H1 (cell line): ENCODE data around the gene PSMD3. TPM values are rescaled to one million over a fixed set of nuclear protein-coding genes. Genes with fewer than 3 reads are reported as not detected.

Source experiments
- CTCF ChIA-PET: fragments of 300-600 bp; sonication (Branson Sonifier 250); formaldehyde crosslinking; loops from one replicate; lab custom pipeline; 2021; ENCODE audit not compliant: partially characterized antibody; lab: Charles Lee
- POLR2A ChIA-PET: fragments of 300-600 bp; sonication (Branson Sonifier 250); formaldehyde crosslinking; loops from one replicate; lab custom pipeline; 2021; ENCODE audit warnings: inconsistent platforms; ENCODE audit not compliant: partially characterized antibody; lab: Charles Lee
- DNase-seq, 2 experiments: peaks; one replicate each; pipeline versions ENCODE4 v3.0.0 to v3.0.0-alpha.2; 2010 to 2022; ENCODE audit warnings: low spot score in 2 of 2, low read depth in 1 of 2, mixed read lengths in 1 of 2
- FAIRE-seq: peaks from 2 replicates; lab custom pipeline; 2011; peaks lifted over from hg19 to GRCh38; lab: Jason Lieb, UNC
- H2AFZ ChIP-seq: 2 replicates; pipeline ENCODE4 v1.8.1; 2012; ENCODE audit warnings: low read length, inconsistent platforms
- H2AK5ac ChIP-seq: 2 replicates; pipeline ENCODE4 v1.6.1; 2013; ENCODE audit warnings: low read depth, low read length
- H2BK120ac ChIP-seq: replicated peaks from 2 replicates; pipeline ENCODE3; 2013; ENCODE audit warnings: low read depth, low read length, inconsistent platforms
- H2BK12ac ChIP-seq: 2 replicates; pipeline ENCODE4 v1.6.1; 2013; ENCODE audit warnings: low read depth, low read length
- H2BK15ac ChIP-seq: 2 replicates; pipeline ENCODE4 v1.6.1; 2013; ENCODE audit warnings: low read length
- H2BK20ac ChIP-seq: 2 replicates; pipeline ENCODE4 v1.6.1; 2013; ENCODE audit warnings: low read length
- H2BK5ac ChIP-seq: 2 replicates; pipeline ENCODE4 v1.6.1; 2013; ENCODE audit warnings: low read depth, low read length
- H3K14ac ChIP-seq: 2 replicates; pipeline ENCODE4 v1.6.1; 2013; ENCODE audit warnings: inconsistent platforms; ENCODE audit not compliant: insufficient read length
- H3K18ac ChIP-seq: 2 replicates; pipeline ENCODE4 v1.6.1; 2013; ENCODE audit warnings: low read length; ENCODE audit errors: extremely low read depth
- H3K23ac ChIP-seq: 2 replicates; pipeline ENCODE4 v1.6.1; 2013; ENCODE audit warnings: inconsistent platforms; ENCODE audit not compliant: insufficient read length
- H3K23me2 ChIP-seq: 2 replicates; pipeline ENCODE4 v1.6.1; 2013; ENCODE audit warnings: low read depth, low read length
- H3K27ac ChIP-seq: 2 replicates; pipeline ENCODE4 v1.6.1; 2011; ENCODE audit warnings: low read depth, low read length, inconsistent platforms
- H3K27me3 ChIP-seq, 4 experiments: replicated peaks in 1 of 4; 1 replicate in 1 of 4; 2 replicates in 3 of 4; pipeline versions ENCODE4 v1.6.1 to v1.8.1; 2011 to 2013; ENCODE audit warnings: low read length in 3 of 4, mild to moderate bottlenecking in 3 of 4, inconsistent platforms in 2 of 4, mixed read lengths in 2 of 4, moderate library complexity in 1 of 4; ENCODE audit not compliant: control insufficient read depth in 3 of 4, insufficient read depth in 3 of 4; ENCODE audit errors: extremely low read depth in 1 of 4
- H3K36me3 ChIP-seq, 4 experiments: 2 replicates each; pipeline versions ENCODE4 v1.6.1 to v1.8.1; 2011 to 2013; ENCODE audit warnings: mild to moderate bottlenecking in 4 of 4, low read length in 3 of 4, moderate library complexity in 2 of 4, control low read depth in 1 of 4, inconsistent platforms in 1 of 4; ENCODE audit not compliant: insufficient read depth in 4 of 4, control insufficient read depth in 2 of 4
- H3K4ac ChIP-seq: replicated peaks from 2 replicates; pipeline ENCODE3; 2013; ENCODE audit warnings: low read length, low read depth, mixed read lengths, inconsistent platforms; ENCODE audit not compliant: insufficient read length
- H3K4me1 ChIP-seq, 4 experiments: replicated peaks in 1 of 4; 1 replicate in 1 of 4; 2 replicates in 3 of 4; pipeline versions ENCODE4 v1.6.1 to v1.8.1; 2011 to 2013; ENCODE audit warnings: low read length in 3 of 4, inconsistent platforms in 2 of 4, mixed read lengths in 1 of 4; ENCODE audit not compliant: insufficient read depth in 4 of 4, control insufficient read depth in 3 of 4
- H3K4me2 ChIP-seq, 2 experiments: 2 replicates each; pipeline versions ENCODE4 v1.6.1 to v1.8.1; 2011 to 2013; ENCODE audit warnings: low read depth in 2 of 2, low read length in 2 of 2, control low read depth in 1 of 2, inconsistent platforms in 1 of 2, mild to moderate bottlenecking in 1 of 2; ENCODE audit not compliant: insufficient read depth in 1 of 2
- H3K4me3 ChIP-seq, 4 experiments: fragments of 200-600, 300-600 bp in 1 of 4; sonication (generic), shearing (Covaris generic), sonication (Bioruptor Twin) in 1 of 4; 2 replicates each; pipeline versions ENCODE4 v1.5.1 to v1.8.1; 2011 to 2016; ENCODE audit warnings: low read length in 4 of 4, low read depth in 3 of 4, control low read depth in 2 of 4, inconsistent platforms in 2 of 4, mild to moderate bottlenecking in 2 of 4, mixed read lengths in 1 of 4, moderate library complexity in 1 of 4; ENCODE audit not compliant: insufficient read depth in 2 of 4; ENCODE audit errors: extremely low read depth in 1 of 4
- H3K56ac ChIP-seq: replicated peaks from 2 replicates; pipeline ENCODE3; 2013; ENCODE audit warnings: low read depth, mild to moderate bottlenecking, mixed read lengths, low read length, inconsistent platforms; ENCODE audit not compliant: insufficient read length
- H3K79me1 ChIP-seq: 2 replicates; pipeline ENCODE4 v1.6.1; 2013; ENCODE audit warnings: low read depth, low read length, control low read depth
- H3K79me2 ChIP-seq, 2 experiments: 2 replicates each; pipeline versions ENCODE4 v1.6.1 to v1.8.1; 2012 to 2013; ENCODE audit warnings: low read length in 2 of 2, mild to moderate bottlenecking in 2 of 2, inconsistent platforms in 1 of 2; ENCODE audit not compliant: insufficient read depth in 2 of 2, control insufficient read depth in 1 of 2
- H3K9ac ChIP-seq, 4 experiments: replicated peaks in 1 of 4; 1 replicate in 1 of 4; 2 replicates in 3 of 4; pipeline versions ENCODE4 v1.6.1 to v1.8.1; 2011 to 2013; ENCODE audit warnings: low read depth in 3 of 4, low read length in 3 of 4, control low read depth in 2 of 4, mild to moderate bottlenecking in 2 of 4, moderate library complexity in 2 of 4, inconsistent platforms in 1 of 4; ENCODE audit errors: extremely low read depth in 1 of 4
- H3K9me3 ChIP-seq, 2 experiments: 2 replicates each; pipeline versions ENCODE4 v1.6.1 to v1.8.1; 2012 to 2013; ENCODE audit warnings: mild to moderate bottlenecking in 2 of 2, moderate library complexity in 2 of 2, control low read depth in 1 of 2, inconsistent platforms in 1 of 2, low read depth in 1 of 2, low read length in 1 of 2, mixed read lengths in 1 of 2; ENCODE audit not compliant: insufficient read depth in 2 of 2
- H4K20me1 ChIP-seq, 2 experiments: replicated peaks in 1 of 2; 2 replicates each; pipeline versions ENCODE3 to v1.8.1; 2011 to 2013; ENCODE audit warnings: inconsistent platforms in 2 of 2, low read length in 2 of 2, mild to moderate bottlenecking in 1 of 2; ENCODE audit not compliant: insufficient read depth in 2 of 2, control insufficient read depth in 1 of 2
- H4K5ac ChIP-seq: 2 replicates; pipeline ENCODE4 v1.6.1; 2013; ENCODE audit warnings: low read length, low read depth, mixed read lengths, inconsistent platforms; ENCODE audit not compliant: insufficient read length
- H4K8ac ChIP-seq: 2 replicates; pipeline ENCODE4 v1.8.0; 2013; ENCODE audit warnings: mild to moderate bottlenecking, moderate library complexity, low read length, inconsistent platforms; ENCODE audit not compliant: insufficient read depth; ENCODE audit errors: extremely low read depth
- H4K91ac ChIP-seq: replicated peaks from 2 replicates; pipeline ENCODE3; 2013; ENCODE audit warnings: low read length, mixed read lengths, inconsistent platforms; ENCODE audit not compliant: insufficient read length
- CHD2 ChIP-seq: IDR thresholded peaks from 2 replicates; pipeline ENCODE4 v1.6.1; 2012; ENCODE audit warnings: low read length, improper control_type of control experiment
- CTCF ChIP-seq, 3 experiments: IDR thresholded peaks; 1 replicate in 2 of 3; 2 replicates in 1 of 3; pipeline versions ENCODE4 v1.5.1 to v1.6.1; 2011; ENCODE audit warnings: low read length in 3 of 3, mild to moderate bottlenecking in 3 of 3, inconsistent platforms in 2 of 3, low read depth in 1 of 3, moderate library complexity in 1 of 3; ENCODE audit not compliant: insufficient read depth in 1 of 3; ENCODE audit errors: control extremely low read depth in 1 of 3
- FOSL1 ChIP-seq: IDR thresholded peaks from 2 replicates; pipeline ENCODE4 v1.6.1; 2011; ENCODE audit warnings: mild to moderate bottlenecking, low read depth, low read length, moderate library complexity; ENCODE audit not compliant: insufficient read depth
- GTF2F1 ChIP-seq: IDR thresholded peaks from 2 replicates; pipeline ENCODE4 v1.6.1; 2012; ENCODE audit warnings: low read depth, low read length, improper control_type of control experiment, borderline replicate concordance
- RBBP5 ChIP-seq: IDR thresholded peaks from 2 replicates; pipeline ENCODE4 v1.7.1; 2012; ENCODE audit warnings: low read depth, mild to moderate bottlenecking, inconsistent platforms, low read length, moderate library complexity, borderline replicate concordance
- RXRA ChIP-seq: IDR thresholded peaks from 2 replicates; pipeline ENCODE4 v1.6.1; 2011; ENCODE audit warnings: low read depth, mild to moderate bottlenecking, low read length, moderate library complexity; ENCODE audit not compliant: insufficient read depth
- SIN3A ChIP-seq, 2 experiments: IDR thresholded peaks in 1 of 2; conservative IDR thresholded peaks in 1 of 2; 2 replicates each; pipeline ENCODE4 v1.6.1; 2011 to 2012; ENCODE audit warnings: low read length in 2 of 2, improper control_type of control experiment in 1 of 2, low read depth in 1 of 2, mild to moderate bottlenecking in 1 of 2
- TBP ChIP-seq: IDR thresholded peaks from 2 replicates; pipeline ENCODE4 v1.6.1; 2011; ENCODE audit warnings: low read depth, low read length, improper control_type of control experiment
- USF2 ChIP-seq: IDR thresholded peaks from 2 replicates; pipeline ENCODE4 v1.6.1; 2011; ENCODE audit warnings: low read length, improper control_type of control experiment
- YY1 ChIP-seq: IDR thresholded peaks from 2 replicates; pipeline ENCODE4 v1.6.1; 2011; ENCODE audit warnings: low read depth, mild to moderate bottlenecking, low read length
- WGBS, 2 experiments: shearing (Covaris generic) in 1 of 2; methylation state at CpG; one replicate each; pipeline versions ENCODE4 v1.1.6 to v1.1.7; 2013 to 2015; ENCODE audit warnings: low lambda C conversion rate in 2 of 2, mixed read lengths in 2 of 2, inconsistent platforms in 1 of 2, low coverage in 1 of 2, missing lambda C conversion rate in 1 of 2; ENCODE audit not compliant: insufficient replicate concordance in 2 of 2, insufficient coverage in 1 of 2, insufficient read length in 1 of 2; ENCODE audit errors: extremely low coverage in 1 of 2, missing lambda C conversion rate in 1 of 2; 5-methylcytosine and 5-hydroxymethylcytosine counted together
- polyA plus RNA-seq, 7 experiments: library from polyadenylated mRNA; depleted of rRNA in 3 of 7; stranded (reverse) in 5 of 7; unstranded in 2 of 7; fragments of >200 nt in 5 of 7; fragments of 200-250 nt in 2 of 7; gene quantifications; 1 replicate in 5 of 7; 2 replicates in 1 of 7; 4 replicates in 1 of 7; pipeline versions ENCODE4 v1.2.1 to v1.2.3, GENCODE V29; 2011 to 2013; ENCODE audit warnings: missing spikeins in 2 of 7, mixed read lengths in 2 of 7
- total RNA-seq: library from RNA; stranded (reverse); fragmentation: NEBNext Ultra II Directional; extraction: Animal tissue kit (Norgen Biotek cat#: 25700); gene quantifications from 2 replicates; pipeline ENCODE4 v1.2.1, GENCODE V29; 2021

PSMD3 gene
- total and polyA plus RNA-seq, 2 of the 8 experiments (the other 6 are each of a cell fraction or from before 2014, with no cell fraction given) = 151 to 198 TPM

GRCh38 chr17:40028595-40028994, 48.0 kb downstream of the PSMD3 start:
- Histone ChIP-seq H3K27ac (no peak overlapping the region), H3K36me3 (peaks cover 21 to 55% (median 34%) of the 10 kb centered on the region in 4 experiments), H2BK5ac (no peak overlapping the region), H3K18ac (no peak overlapping the region), H2BK20ac (no peak overlapping the region), H4K91ac (no peak overlapping the region), H3K27me3 (no peaks in the 10 kb centered on the region), H3K14ac (no peak overlapping the region), H3K4me3 (no peak overlapping the region), H4K5ac (no peak overlapping the region), H2BK15ac (no peak overlapping the region), H3K9me3 (no peaks in the 10 kb centered on the region), H2AFZ (no peak overlapping the region), H2BK120ac (no peak overlapping the region), H3K4me1 (no peaks in the 10 kb centered on the region), H4K20me1 (peaks cover 2% of the 10 kb centered on the region in 2 experiments), H4K8ac (no peak overlapping the region), H3K79me1 (no peaks in the 10 kb centered on the region), H3K4ac (no peak overlapping the region), H3K9ac (no peak overlapping the region), H2AK5ac (no peak overlapping the region), H3K79me2 (no peaks in the 10 kb centered on the region), H3K4me2 (no peak overlapping the region), H3K23ac (no peak overlapping the region), H2BK12ac (no peak overlapping the region), H3K23me2 (no peaks in the 10 kb centered on the region), H3K56ac (no peak overlapping the region)
- ChIA-PET POLR2A (interaction anchor here (1.1 kb wide), 1 partner anchor 85 kb away, joined by 3 read pairs; no protein-coding TSS in a partner anchor), CTCF (interaction anchor here (0.9 to 29.7 kb wide), 9 partner anchors 9 to 84 kb away, joined by 3 to 876 read pairs (median 11); partner anchors contain the start of genes CSF3, MED24, PSMD3 and THRA)
- FAIRE-seq = no peak
- no peak for DNase-seq
- WGBS, 2 experiments = 92% methylated on average over 13 of the region's 13 CpGs; no CpG with 5 or more reads in 1 of the 2 experiments
- TF ChIP-seq RBBP5 = no peak
- TF ChIP-seq CHD2 = no peak
- no peak for TF ChIP-seq SIN3A (conservative IDR thresholded peaks at IDR 0.05 in 1 of 2, IDR thresholded peaks at IDR 0.05 in 1 of 2; ENCODE audit: low read depth in 1 of 2, low read length in 2 of 2)
- no peak for TF ChIP-seq USF2
- no peak for TF ChIP-seq YY1
- no peak for TF ChIP-seq FOSL1
- TF ChIP-seq GTF2F1 = no peak
- TF ChIP-seq RXRA = no peak
- no peak for TF ChIP-seq CTCF (IDR thresholded peaks at IDR 0.05; ENCODE audit: control extremely low read depth in 1 of 3, insufficient read depth in 1 of 3, low read depth in 1 of 3, low read length in 3 of 3)
- no peak for TF ChIP-seq TBP
